ENCODE measurements around the gene AHI1.

Gene AHI1

DNA sequence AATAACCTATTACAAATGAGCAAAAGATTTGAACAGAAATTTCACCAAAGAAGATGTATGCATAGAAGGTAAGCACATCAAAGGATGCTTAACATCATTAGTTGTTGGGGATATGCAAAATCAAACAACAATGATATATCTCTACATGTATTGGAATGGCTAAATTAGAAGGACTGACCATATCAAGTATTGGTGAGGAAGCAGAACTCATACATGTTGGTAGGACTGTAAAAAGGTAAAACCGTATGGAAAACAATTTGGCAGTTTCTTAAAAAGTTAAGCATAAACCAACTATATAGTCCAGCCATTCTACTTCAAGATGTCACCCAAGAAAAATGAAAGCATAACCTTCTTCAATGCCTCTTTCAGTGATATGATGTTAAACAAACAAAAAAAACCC, 202.5 kb downstream of the AHI1 start:
- DNase-seq (ENCODE audit: low read depth): no peak

DNA sequence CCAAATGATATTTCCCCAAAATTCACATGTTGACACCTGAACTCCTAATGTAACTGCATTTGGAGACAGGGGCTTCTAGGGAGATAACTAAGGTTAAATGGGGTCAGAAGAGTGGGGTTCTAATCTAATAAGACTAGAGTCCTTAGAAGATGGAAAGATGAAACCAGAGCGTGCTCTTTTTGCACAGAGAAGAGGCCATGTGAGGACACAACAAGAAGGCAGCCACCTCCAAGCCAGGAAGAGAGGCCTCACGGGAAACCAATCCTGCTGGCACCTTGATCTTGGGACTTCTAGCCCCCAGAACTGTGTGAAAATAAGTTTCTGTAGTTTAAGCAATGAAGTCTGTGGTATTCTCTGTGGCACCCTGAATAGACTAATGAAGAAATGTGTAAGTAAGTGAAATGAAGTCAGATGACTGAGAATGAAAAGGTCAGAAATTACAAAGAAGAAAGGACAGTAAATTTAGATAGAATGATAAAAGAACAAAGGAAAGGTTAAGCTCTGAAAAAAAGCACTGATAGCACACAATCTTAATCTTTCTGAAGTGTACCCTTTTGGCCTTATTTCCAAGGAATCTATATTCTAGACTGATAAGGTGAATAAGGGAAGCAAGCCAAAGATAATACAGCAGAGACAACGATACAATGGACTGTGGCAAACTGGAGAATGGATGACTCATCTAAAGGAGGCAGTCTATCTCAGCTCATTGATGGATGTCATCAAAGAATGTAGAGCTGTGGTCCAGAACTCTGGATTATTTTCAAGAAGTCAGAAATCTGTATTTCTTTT, 206.1 kb downstream of the AHI1 start:
- DNase-seq (ENCODE audit: low read depth): peak; percentile 26

DNA sequence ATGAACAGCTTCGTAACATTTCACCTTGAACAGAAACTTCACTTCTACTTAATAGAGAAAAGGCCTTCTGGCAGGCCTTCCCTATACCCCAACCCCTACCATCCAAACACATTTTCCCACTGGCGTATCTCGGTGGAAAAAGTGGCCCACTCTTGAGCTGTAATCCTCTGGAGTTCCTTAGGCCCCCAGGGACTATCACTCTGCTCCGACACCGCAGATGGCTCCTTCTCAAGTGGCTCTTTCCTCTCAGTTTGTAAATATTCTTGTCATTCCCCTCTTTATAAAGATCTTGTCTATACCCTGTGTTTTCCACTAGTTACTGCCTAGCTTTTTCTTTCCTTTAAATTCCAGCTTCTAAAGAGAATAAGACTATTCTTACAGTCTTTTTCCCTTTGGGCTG, 207.7 kb downstream of the AHI1 start:
- no peak for DNase-seq (ENCODE audit: low read depth)

DNA sequence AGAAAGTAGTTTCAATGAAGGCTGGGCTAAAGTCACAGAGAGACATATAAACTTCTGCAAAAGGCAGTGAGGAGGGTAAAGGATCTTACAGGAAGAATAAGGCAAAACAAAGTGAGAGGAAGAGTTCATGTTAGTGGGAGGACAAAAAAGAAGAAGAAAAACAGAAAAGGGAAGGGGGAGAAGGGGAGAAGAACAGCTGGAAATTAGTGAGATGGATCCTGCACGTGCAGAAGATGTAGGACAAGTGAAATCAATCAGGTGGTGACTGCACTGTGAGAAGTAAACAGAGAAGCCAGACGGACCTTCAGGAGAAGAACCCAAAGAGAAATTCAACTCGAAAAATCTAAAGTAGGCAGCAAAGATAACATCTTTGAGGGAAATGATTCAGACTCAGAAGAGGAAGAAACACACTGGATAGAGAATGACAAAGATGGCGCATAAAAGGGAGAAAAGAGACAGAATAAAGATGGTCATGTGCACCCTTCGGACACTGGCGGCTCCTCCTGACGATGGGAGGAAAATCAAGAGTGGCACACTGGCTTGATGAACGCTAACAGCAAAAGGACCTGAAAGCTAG, 210.5 kb downstream of the AHI1 start:
- no peak for DNase-seq (ENCODE audit: low read depth)

DNA sequence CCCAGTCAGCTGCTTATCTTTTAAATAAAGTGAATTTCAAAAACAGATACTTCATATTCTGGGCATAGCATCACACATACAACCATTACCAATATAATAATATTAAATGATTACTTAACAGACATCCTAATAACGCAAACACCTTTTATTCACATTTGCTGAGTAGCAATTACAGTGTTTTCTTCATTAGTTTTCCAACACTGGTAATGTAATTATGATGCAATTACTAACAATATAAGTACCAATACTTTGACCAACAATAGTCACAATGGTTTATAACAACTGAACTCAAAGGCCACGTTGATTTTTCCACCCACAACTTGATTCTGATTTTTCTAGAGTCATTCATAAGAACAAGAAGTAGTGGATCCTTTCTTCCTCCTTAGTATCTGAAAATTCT, 212.4 kb downstream of the AHI1 start:
- DNase-seq (ENCODE audit: low read depth): no peak

DNA sequence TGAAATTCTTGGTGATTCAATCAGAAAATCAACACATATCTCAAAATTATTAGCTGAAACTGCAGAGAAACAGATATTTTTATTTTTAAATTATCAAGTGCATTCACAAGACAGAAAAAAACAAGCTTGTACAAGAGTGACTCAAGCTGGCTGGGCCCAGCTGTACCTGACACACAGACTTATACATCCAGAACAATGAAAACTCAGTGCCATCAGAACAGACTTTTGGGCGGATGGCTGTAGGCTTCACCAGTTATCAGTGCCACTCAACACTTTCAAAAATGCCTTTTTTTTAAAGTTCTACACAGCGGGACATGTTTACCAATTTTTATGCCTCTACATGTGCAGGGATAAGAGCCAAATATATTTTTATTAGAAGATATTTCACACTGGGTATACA, 213.6 kb downstream of the AHI1 start:
- no peak for DNase-seq (ENCODE audit: low read depth)

DNA sequence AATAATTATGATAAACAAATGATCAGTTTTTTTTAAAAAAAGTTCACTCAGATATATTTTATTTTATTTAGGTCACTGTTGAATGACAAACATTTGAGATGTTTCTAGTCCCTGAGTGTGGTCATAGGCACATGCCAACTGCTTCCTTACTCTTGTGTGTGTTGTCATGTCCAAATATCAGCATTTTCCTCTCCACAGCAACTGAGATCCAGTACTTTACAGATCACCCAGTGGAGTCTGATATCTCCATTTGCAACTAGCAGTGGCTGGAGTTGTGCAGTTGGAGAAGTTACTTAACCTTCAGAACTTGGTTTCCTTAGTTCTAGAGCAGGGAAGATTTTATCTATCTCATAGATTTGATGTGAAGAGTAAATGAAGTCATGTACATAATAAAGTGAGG, 215.1 kb downstream of the AHI1 start:
- no peak for DNase-seq (ENCODE audit: low read depth)

DNA sequence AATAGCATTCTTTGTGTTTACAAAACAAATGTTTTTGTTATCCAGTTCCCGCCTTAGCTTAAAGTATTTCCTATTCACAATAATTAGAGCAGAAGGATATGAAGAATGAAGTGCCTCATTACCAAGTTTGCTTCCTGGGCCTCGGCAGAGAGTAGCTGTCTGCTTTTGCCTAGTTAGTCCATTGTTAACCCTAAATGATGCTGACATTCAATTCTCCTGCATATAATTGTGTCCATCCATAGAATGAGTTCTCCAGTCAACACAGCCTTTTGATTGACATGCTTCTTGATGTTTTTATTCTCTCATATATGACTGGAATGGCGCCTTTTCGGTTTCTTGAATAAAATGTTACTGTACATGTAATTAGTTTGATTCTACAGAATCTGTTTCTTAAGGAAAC, 215.6 kb downstream of the AHI1 start:
- DNase-seq (ENCODE audit: low read depth): no peak

DNA sequence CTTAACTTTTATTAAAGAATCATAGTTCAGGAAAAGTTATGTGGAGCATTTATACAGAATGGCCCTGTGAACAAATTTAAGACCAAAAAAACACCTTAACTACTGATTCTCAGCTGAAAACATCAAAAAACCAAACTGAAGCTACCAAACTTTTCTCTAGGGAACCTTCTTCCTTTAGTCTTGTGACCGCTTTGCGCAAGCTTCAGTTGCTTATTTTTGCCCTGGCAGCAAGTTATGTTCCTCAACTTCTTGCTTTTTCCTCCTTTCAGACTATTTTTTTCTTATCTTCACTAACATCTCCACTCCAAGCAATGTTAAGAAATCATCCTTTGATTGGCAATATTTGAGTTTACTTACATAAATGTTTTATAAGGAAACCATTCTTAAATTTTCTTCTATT, 216.3 kb downstream of the AHI1 start:
- no peak for DNase-seq (ENCODE audit: low read depth)

DNA sequence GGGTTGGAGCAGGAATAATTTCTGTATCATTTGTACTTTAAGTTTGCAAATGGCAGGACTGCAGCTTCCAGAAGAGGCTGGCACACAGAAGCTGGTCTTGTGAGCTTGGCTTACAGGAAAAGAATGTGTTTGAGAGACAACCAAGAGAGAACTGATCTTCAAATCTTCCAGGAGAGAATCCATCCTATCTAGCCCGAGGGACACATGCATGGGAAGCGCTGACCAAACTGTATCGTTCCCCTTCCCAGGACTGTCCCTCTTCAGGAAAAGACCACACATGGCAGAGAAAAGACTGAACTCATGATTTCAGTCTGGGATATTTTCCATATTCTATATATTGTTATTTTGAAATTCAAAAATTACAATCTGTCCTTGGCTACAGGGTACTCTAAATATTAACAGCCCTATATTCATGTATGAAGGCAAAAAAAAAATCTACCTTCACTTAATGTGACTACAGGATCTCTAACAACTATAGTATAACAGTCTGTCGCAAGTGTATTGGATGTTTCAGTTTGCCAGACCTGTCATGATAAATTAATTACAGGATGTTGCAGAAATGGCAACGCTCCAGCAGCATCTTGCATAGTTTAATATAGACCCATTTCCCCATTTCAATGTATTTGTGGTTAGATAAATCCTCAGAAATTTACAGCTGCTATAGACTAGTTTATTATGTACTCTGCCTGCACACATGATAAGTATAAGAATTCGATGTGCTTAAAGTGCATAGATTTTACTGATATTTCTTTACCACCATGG, 217.0 kb downstream of the AHI1 start:
- DNase-seq (ENCODE audit: low read depth): no peak

DNA sequence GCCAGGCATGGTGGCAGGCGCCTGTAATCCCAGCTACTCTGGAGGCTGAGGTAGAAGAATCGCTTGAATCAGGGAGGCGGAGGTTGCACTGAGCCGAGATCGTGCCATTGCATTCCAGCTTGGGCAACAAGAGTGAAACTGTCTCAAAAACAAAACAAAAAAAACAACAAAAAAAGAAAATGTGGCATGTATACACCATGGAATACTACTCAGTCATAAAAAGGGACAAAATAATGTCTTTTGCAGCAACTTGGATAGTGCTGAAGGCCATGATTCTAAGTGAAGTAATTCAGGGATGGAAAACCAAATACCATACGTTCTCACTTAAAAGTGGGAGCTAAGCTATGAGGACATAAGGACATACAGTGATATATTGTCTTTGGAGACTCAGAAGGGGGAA, 220.1 kb downstream of the AHI1 start:
- no peak for DNase-seq (ENCODE audit: low read depth)

DNA sequence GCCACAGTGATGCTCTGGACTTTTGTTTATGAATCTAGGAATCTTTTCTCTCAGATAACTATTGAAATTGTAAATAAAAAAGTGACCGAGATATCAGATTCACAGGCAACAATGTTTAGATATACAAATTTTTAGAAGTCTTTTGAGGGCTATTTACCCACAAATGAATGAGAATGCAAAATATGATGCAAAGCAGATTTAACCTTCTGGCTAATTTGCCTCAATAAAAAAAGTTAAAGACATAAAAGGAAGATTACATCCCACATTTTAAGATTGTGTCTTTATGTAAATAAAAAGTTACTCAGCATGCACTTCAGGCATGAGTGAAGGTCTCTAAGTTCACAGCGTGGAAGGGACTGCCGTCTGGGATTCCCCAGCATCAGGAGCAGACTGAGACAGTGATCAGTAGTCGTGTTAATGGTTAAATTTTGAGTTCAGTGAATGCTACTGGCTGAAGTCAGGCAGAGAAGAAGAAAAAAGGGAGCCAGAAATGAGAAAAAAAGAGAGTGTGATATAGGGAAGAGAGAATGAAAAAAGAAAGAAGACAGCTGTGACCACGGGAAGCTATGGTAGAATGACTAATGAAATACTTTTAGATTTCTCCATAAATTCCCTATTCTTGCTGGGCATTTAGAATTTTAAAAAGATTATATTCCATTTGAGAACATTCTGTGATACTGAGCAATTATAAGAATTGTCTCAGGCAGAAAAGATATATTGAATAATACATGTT, 222.8 kb downstream of the AHI1 start:
- DNase-seq (ENCODE audit: low read depth): no peak

DNA sequence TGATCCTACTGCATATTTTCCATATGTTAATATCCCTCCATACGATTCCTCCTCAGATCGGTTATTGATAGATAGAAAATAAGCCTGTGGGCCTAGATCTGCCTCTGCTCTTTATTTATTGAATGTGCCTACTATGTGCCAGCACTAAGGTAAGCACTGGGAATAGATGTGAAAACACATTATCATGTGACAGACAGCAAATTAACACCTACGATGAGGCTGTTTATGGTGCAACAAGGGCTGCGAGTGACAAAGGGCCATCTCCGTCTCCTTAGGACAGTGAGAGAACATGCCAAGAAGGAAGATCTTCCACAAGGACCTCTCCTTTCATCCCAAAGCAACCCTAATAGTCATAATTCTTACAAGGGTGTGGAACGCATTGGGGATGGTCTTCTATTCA, 225.9 kb downstream of the AHI1 start:
- no peak for DNase-seq (ENCODE audit: low read depth)

DNA sequence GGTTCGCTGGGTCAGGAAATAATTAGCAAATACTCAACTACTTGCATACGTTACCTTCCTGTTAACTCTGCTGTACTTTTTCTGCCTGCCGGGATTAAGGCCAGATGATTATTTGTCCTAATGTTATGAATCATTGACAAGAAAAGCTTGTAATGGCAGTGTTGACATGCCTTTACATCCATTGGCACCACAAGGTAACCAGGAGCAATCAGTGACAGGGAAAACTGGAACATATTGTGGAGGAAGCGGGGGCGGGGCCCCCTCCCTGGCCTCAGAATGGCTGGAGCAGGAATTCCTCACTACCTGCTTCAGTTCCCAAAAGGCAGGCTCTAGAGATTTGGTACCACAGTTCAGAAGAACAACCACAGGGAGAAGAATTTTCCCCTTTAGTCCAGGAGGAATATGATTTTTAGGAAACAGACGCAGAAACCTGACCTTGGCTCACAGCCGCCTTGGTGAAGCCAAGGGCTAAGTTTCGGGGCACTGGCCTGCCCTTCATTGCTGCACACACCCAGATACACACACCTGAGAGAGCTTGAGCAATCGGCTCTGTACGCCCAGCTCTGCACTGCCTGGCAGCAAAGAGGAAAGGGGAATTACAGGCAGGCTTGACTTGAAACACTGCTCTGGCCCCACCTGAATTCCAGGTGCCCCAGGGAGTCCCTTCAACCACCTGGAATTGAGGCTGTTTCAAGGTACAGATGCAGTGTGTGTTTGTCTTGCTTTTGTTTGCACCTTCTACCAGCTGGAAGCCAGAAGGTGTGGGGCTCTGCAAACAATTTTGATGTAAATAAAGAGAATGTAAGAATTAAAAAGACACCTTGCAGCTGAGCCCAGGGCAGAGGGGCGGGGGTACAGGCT, 226.6 kb downstream of the AHI1 start:
- no peak for DNase-seq (ENCODE audit: low read depth)

DNA sequence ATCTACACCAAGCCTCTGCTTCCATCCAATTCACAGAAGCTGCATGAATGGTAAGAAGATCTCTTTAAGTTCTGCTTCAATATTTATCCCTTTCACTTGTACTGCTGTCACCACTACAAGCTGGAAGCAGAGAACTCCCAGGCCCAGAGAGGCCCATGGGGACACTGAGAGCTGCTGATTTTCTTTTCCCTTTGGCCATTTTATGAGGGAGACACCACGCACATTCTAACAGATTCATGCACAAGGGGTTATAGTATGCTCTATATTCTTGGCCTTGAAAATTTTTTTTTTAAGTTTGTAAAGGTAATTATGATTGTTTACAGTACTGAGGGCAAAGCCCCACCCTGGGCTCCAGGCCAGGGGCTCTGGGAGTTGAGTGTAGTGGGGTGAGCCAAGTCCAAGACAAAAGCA, 228.1 kb downstream of the AHI1 start:
- DNase-seq (ENCODE audit: low read depth): no peak

DNA sequence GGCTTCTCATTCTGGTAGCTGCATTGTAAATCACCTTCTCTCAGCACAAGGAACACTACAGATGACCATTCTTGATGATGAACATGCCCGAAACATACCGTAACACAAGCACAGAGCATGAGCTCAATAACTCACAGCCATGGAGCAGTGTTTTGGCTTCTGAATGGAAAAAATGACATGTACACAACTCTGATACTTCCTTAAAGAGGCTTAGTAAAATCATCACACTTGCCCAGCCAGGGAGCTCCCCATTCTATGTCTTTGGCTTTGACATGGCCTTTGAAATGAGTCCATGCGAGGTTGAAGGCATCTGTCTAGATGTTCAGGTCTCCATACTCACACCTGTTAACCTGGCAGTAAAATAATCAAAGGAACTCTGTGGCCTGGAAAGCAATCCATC, 228.8 kb downstream of the AHI1 start:
- no peak for DNase-seq (ENCODE audit: low read depth)

DNA sequence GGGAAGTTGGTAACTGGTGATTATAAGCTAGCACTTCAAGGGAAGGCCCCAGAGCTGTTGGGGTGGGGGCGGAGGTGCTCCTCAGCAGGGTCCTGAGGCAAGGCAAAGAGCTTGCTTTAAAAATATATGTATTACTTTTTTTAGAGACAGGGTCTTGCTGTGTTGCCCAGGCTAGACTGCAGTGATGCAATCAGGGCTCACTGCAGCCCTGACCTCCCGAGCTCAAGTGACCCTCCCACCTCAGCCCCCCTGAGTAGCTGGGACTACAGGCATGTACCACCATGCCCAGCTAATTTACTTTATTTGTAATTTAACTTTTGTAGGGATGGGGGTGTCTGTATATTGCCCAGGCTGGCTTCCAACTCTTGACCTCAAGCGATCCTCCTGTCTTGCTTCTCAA, 229.3 kb downstream of the AHI1 start:
- no peak for DNase-seq (ENCODE audit: low read depth)

DNA sequence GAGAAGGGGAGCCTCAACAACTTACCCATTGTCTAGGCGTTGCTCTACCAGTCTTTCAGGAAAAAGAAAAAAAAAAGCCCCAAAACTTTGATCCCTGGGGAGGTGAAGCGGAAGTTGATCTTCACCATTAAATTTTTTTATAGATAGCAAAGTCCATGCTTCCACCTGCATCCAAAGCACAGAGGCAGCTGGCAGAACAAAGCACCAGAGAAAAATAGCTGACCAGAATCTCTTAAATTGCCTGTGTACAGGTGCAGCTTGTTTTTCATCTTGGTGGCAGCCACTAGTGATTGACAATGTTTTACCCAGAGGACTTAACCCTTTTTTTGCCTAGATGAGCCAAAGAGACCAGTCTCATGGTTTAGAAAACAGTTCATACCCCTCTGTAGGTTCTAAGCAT, 230.5 kb downstream of the AHI1 start:
- DNase-seq (ENCODE audit: low read depth): no peak

DNA sequence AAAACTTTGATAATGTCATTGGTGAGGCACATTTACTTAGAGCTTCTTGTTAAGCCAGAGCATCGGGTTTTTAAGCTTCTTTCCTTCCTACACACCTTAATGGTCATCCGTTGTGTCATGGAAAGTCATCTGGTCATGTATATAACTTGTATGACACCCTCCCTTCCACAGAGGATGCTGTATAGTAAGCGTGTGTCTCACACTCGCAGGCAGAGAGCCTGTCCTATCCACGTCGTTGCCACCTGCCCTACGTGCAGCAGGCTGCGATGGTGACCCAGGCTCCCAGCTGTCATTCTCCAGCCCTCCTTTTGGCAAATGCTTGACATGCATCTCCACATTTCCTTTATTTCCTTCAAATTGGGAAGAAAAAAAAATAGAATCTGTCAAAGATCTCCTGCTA, 230.9 kb downstream of the AHI1 start:
- DNase-seq (ENCODE audit: low read depth): no peak

DNA sequence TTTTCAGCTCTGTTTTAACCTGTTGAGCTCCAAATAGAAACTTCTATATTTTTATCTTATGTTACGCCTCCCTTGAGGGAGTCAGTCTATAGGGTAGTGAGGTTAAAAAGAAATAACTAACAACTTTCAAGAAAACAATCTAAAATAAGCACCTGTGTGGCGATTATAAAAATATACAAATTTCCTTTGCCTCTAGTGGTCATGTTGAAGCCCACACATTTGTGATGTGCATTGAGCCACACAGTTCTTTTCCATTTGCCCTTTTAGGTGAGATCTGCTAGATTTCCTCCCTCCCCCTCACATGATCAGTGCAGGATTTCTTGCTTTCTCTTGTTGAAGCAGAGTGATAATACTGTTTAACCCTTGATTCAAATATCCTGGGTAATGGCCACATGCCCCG, 232.3 kb downstream of the AHI1 start:
- no peak for DNase-seq (ENCODE audit: low read depth)

DNA sequence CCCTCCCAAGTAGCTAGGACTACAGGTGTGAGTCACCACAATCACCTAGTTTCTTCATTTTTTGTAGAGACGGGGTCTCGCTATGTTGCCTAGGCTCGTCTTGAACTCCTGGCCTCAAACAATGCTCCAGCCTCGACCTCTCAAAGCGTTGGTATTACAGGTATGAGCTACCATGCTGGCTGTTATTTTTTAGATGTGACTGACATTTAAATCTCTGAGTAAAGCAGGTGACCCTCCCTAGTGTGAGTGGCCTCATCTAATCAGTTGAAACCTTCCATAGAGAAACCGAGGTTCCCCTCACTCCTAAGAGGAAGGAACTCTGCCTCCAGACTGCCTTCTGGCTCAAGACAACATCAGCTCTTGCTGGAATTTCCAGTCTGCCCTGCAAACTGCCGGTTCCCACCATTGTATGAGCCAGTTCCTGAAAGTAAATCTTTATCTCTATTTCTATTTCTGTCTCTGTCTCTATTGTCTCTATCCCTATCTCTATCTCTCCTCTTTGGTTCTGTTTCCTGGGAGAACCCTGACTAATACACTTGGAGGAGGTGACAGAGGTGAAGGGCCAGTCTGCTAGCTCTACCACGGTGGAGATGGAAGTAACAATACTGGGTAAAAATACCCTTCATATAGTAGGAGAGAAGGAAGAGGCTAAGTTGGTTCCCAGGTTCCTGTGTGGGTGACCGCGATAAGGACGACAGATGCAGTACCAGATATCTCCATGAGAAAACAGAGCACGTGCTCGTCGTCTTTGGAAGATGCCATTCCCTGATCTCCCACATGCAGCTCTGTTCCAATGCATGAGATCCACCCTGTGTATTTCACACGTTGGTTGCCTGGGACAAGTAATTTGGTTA, 235.4 kb downstream of the AHI1 start:
- DNase-seq (ENCODE audit: low read depth): no peak

Data from HS-27A (cell line).